H1 (cell line): ENCODE results near the gene DNAJB12. TPM values are rescaled to one million over a fixed set of nuclear protein-coding genes. Genes with fewer than 3 reads are reported as not detected.

Source experiments
- JUN ChIP-seq: IDR thresholded peaks from 2 replicates; pipeline ENCODE4 v1.6.1; 2011; ENCODE audit warnings: low read depth, mild to moderate bottlenecking, improper control_type of control experiment, low read length
- NANOG ChIP-seq: IDR thresholded peaks from 2 replicates; pipeline ENCODE4 v1.6.1; 2011; ENCODE audit warnings: low read length, low read depth, mild to moderate bottlenecking, inconsistent platforms; ENCODE audit not compliant: insufficient read depth, poor library complexity, severe bottlenecking
- SRF ChIP-seq: IDR thresholded peaks from 2 replicates; pipeline ENCODE4 v1.6.1; 2011; ENCODE audit warnings: mild to moderate bottlenecking, low read depth, low read length, moderate library complexity
- polyA plus RNA-seq, 7 experiments: library from polyadenylated mRNA; depleted of rRNA in 3 of 7; stranded (reverse) in 5 of 7; unstranded in 2 of 7; fragments of >200 nt in 5 of 7; fragments of 200-250 nt in 2 of 7; gene quantifications; 1 replicate in 5 of 7; 2 replicates in 1 of 7; 4 replicates in 1 of 7; pipeline versions ENCODE4 v1.2.1 to v1.2.3, GENCODE V29; 2011 to 2013; ENCODE audit warnings: missing spikeins in 2 of 7, mixed read lengths in 2 of 7
- total RNA-seq: library from RNA; stranded (reverse); fragmentation: NEBNext Ultra II Directional; extraction: Animal tissue kit (Norgen Biotek cat#: 25700); gene quantifications from 2 replicates; pipeline ENCODE4 v1.2.1, GENCODE V29; 2021
- TF ChIP-seq, protein P1 (sequence below): fragments of 300-600 bp; sonication (generic); IDR thresholded peaks from 2 replicates; pipeline ENCODE4 v1.7.1; 2012; ENCODE audit warnings: low read length, moderate library complexity, mild to moderate bottlenecking, inconsistent platforms; ENCODE audit not compliant: insufficient replicate concordance
- TF ChIP-seq, protein P2 (sequence below): IDR thresholded peaks from 2 replicates; pipeline ENCODE4 v1.6.1; 2012; ENCODE audit warnings: inconsistent platforms

DNAJB12 gene
- total and polyA plus RNA-seq, 2 of the 8 experiments (the other 6 are each of a cell fraction or from before 2014, with no cell fraction given) = 10.8 to 20.5 TPM

DNA sequence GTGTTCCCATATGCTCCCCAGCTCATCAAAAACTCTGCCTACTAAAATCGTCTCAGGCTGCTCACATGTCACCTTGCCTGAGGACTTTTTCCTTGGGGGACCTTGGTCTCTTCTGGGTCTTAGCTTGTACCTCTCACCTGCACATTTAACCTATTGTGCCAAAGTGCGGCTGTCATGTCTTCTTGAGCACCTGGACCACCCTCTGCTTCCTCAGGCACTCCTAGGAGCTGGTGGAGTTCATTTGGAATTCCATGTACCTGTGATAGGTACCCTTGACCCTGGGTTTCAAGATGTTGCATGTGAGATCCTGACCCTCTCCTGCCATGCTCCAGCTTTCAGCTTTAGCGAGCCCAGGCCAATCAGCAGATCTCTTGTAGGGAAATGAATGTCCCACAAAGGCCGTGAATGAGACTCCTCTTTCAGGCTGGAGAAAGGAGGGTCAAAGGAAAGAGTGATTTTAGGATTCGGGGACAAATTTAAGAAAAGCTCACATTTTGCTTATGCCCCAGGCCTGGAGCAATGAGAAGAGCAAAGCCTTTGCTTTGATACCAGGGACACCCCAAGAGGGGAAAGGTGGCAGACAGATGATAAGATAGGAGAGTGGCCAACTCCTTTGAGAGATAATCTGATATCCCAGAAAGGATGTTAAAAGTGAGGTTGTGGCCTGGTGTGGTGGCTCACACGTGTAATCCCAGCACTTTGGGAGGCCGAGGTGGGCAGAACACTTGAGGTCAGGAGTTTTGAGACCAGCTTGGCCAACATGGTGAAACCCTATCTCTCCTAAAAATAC is 10.6 kb upstream of the DNAJB12 start (continued):
- TF ChIP-seq JUN = no peak
- TF ChIP-seq NANOG = no peak
- TF ChIP-seq SRF = no peak
- TF ChIP-seq, protein P1, sequence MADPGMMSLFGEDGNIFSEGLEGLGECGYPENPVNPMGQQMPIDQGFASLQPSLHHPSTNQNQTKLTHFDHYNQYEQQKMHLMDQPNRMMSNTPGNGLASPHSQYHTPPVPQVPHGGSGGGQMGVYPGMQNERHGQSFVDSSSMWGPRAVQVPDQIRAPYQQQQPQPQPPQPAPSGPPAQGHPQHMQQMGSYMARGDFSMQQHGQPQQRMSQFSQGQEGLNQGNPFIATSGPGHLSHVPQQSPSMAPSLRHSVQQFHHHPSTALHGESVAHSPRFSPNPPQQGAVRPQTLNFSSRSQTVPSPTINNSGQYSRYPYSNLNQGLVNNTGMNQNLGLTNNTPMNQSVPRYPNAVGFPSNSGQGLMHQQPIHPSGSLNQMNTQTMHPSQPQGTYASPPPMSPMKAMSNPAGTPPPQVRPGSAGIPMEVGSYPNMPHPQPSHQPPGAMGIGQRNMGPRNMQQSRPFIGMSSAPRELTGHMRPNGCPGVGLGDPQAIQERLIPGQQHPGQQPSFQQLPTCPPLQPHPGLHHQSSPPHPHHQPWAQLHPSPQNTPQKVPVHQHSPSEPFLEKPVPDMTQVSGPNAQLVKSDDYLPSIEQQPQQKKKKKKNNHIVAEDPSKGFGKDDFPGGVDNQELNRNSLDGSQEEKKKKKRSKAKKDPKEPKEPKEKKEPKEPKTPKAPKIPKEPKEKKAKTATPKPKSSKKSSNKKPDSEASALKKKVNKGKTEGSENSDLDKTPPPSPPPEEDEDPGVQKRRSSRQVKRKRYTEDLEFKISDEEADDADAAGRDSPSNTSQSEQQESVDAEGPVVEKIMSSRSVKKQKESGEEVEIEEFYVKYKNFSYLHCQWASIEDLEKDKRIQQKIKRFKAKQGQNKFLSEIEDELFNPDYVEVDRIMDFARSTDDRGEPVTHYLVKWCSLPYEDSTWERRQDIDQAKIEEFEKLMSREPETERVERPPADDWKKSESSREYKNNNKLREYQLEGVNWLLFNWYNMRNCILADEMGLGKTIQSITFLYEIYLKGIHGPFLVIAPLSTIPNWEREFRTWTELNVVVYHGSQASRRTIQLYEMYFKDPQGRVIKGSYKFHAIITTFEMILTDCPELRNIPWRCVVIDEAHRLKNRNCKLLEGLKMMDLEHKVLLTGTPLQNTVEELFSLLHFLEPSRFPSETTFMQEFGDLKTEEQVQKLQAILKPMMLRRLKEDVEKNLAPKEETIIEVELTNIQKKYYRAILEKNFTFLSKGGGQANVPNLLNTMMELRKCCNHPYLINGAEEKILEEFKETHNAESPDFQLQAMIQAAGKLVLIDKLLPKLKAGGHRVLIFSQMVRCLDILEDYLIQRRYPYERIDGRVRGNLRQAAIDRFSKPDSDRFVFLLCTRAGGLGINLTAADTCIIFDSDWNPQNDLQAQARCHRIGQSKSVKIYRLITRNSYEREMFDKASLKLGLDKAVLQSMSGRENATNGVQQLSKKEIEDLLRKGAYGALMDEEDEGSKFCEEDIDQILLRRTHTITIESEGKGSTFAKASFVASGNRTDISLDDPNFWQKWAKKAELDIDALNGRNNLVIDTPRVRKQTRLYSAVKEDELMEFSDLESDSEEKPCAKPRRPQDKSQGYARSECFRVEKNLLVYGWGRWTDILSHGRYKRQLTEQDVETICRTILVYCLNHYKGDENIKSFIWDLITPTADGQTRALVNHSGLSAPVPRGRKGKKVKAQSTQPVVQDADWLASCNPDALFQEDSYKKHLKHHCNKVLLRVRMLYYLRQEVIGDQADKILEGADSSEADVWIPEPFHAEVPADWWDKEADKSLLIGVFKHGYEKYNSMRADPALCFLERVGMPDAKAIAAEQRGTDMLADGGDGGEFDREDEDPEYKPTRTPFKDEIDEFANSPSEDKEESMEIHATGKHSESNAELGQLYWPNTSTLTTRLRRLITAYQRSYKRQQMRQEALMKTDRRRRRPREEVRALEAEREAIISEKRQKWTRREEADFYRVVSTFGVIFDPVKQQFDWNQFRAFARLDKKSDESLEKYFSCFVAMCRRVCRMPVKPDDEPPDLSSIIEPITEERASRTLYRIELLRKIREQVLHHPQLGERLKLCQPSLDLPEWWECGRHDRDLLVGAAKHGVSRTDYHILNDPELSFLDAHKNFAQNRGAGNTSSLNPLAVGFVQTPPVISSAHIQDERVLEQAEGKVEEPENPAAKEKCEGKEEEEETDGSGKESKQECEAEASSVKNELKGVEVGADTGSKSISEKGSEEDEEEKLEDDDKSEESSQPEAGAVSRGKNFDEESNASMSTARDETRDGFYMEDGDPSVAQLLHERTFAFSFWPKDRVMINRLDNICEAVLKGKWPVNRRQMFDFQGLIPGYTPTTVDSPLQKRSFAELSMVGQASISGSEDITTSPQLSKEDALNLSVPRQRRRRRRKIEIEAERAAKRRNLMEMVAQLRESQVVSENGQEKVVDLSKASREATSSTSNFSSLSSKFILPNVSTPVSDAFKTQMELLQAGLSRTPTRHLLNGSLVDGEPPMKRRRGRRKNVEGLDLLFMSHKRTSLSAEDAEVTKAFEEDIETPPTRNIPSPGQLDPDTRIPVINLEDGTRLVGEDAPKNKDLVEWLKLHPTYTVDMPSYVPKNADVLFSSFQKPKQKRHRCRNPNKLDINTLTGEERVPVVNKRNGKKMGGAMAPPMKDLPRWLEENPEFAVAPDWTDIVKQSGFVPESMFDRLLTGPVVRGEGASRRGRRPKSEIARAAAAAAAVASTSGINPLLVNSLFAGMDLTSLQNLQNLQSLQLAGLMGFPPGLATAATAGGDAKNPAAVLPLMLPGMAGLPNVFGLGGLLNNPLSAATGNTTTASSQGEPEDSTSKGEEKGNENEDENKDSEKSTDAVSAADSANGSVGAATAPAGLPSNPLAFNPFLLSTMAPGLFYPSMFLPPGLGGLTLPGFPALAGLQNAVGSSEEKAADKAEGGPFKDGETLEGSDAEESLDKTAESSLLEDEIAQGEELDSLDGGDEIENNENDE = no peak
- TF ChIP-seq, protein P2, sequence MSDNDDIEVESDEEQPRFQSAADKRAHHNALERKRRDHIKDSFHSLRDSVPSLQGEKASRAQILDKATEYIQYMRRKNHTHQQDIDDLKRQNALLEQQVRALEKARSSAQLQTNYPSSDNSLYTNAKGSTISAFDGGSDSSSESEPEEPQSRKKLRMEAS = no peak
